Activated CD8-positive, alpha-beta memory T cell treated with anti-CD3 and anti-CD28 coated beads, Interleukin-2, amount 50 U/mL, for 1 hour (primary cell): ENCODE results near the gene GVQW3.
A peak's percentile ranks its signal among the peaks of the same experiment; 100 is the strongest.
"Not testable (repeated sequence)": the region's sequence is repeated elsewhere in the genome, so short reads cannot be mapped to it uniquely, and the experiment has no call there.

Experiments
- DNase-seq: peaks from one replicate; pipeline ENCODE4 v3.0.0-alpha.2; 2020; ENCODE audit errors: extremely low read depth

The GVQW3 gene

DNA sequence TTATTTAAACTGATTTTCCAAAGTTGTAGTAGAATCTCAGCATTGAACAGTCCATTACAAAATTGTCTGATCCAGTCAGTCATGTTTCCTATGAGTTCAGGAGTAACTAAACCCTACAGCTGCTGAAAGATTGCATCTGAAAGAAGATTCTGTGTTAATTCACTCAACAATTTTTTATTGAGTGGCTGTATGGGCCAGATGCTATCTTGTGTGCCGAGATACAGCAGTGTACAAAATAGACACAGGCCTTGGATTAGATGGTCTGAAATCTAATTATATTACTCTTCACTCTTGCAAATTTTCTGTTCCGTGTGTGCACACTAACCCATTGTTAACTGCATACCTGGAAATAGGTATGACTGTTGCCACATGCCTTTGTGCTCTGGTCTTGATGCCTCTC is 7.3 kb downstream of the GVQW3 start:
- DNase-seq = no peak

DNA sequence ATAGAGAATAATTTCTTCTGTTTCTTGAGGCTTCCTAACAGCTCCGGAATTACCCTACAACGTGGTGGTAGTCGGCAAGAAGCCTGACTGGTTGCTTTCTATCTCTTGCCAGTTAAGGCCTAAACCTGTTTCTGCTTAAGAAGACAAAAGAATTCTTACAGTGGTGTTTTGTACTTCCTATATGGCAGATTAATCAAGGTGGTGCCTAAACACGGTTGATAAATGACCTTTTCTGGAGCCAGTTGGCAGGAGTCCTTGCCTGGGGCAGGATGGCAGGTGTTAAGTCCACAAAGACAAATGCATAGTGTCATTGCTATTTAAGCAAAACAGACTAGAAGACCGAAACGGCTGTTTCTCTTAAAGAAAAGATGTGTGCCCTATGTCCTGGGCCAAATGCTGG is 9.9 kb downstream of the GVQW3 start:
- DNase-seq = no peak

GRCh38 chr11:76391811-76392475 is 10.8 kb downstream of the GVQW3 start:
- no peak for DNase-seq

DNA sequence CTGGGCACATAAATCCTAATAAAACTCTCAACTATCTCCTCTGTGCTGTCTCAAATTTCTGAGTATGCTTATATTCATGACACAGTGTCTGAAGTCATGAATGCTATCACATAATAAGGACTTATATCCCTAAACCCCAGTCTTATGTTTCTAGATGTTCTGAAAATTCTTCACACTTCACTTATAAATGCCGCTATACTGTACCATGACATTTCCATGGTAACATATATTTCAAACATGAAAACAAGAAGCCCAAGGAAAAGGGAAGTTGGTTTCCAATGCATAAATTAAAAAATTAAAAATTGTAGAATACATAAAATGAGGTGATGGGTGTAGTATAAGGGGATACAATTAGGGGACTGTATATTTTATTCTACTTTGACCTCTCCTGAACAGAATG is 11.7 kb downstream of the GVQW3 start:
- DNase-seq = no peak

GRCh38 chr11:76394411-76394810 is 13.3 kb downstream of the GVQW3 start:
- no peak for DNase-seq

- no peak for DNase-seq
Measured at GRCh38 chr11:76395296-76395695, 14.2 kb downstream of the GVQW3 start.

DNA sequence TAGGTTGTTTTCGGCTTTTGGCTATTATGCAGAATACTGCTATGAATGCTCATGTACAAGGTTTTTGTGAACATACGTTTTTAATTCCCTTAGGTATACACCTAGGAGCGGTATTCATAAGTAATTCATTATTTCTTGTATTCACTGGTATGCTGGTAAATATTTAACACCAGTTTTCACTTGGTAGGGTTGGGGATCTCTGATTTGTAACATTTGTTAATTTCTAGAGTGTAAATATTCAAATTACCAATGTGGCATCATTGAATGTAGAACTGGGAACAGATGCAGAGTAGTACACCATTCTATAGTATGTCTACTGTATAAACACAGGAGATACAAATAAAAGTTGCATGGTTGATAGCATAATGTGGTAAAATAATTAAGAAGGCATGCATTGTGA is 16.3 kb downstream of the GVQW3 start:
- no peak for DNase-seq

GRCh38 chr11:76400967-76401366 is 19.8 kb downstream of the GVQW3 start:
- no peak for DNase-seq

GRCh38 chr11:76401484-76401883 is 20.4 kb downstream of the GVQW3 start:
- DNase-seq = not testable (repeated sequence)

GRCh38 chr11:76406359-76406758 is 25.2 kb downstream of the GVQW3 start:
- no peak for DNase-seq

- DNase-seq = no peak
Measured at GRCh38 chr11:76408171-76408965, 27.2 kb downstream of the GVQW3 start.

- DNase-seq = no peak
Measured at GRCh38 chr11:76410851-76411357, 29.8 kb downstream of the GVQW3 start.

- no peak for DNase-seq
Measured at GRCh38 chr11:76415073-76415472, 34.0 kb downstream of the GVQW3 start.

DNA sequence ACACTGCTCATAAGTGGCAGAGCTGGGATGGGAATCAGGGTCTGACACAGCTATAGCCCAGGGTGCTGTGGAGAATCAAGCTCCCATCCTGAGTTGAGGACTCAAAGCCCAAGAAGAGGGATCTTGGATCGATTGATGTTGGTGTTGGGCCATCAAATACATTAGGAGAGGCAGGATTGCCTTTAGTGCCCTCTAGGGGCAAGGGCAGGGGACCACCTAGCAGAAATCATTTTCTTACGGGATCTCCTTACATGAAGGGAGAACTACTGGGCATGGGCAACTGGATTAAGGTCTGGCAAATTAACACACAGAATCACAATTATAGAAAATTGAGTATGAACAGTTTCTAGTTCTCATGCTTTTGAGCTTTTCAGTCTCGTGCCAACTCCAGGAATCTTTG is 38.8 kb downstream of the GVQW3 start:
- no peak for DNase-seq

DNA sequence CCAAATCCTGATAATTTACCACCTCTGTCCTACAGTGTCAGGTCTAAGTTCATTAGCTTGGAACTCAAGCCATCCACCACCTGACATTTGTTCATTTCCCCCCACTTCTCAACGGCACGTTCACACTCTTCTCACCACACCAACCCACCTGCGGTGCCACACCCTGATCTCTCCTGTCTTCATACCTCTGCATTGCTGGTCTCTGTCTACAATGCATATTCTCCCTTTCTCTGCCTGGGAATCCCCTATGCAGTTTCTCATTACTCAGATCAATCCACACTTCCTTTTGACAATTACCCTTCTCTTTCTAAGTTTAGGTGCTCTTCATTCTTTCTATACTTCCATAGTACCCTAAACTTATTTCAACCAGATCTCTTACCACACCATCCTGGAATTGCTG is 43.3 kb downstream of the GVQW3 start:
- no peak for DNase-seq

GRCh38 chr11:76424891-76425290 is 43.8 kb downstream of the GVQW3 start:
- no peak for DNase-seq

GRCh38 chr11:76426660-76427059 is 45.5 kb downstream of the GVQW3 start:
- no peak for DNase-seq

DNA sequence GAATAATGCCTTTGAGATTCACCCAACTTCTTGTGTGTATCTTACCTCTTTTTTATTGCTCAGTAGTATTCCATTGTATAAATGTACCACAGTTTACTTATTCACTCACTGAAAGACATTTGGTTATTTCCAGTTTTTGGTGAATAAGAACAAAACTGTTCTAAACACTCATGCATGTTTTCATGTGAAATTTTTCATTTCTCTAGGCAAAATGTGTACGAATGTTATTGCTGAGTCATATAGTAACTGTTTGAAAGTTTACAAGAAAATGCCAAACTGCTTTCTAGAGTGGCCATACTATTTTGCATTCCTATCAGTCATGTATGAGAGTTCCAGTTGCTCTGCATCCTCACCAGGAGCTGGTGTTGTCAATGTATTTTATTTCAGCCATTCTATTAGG is 54.9 kb downstream of the GVQW3 start:
- DNase-seq = no peak

DNA sequence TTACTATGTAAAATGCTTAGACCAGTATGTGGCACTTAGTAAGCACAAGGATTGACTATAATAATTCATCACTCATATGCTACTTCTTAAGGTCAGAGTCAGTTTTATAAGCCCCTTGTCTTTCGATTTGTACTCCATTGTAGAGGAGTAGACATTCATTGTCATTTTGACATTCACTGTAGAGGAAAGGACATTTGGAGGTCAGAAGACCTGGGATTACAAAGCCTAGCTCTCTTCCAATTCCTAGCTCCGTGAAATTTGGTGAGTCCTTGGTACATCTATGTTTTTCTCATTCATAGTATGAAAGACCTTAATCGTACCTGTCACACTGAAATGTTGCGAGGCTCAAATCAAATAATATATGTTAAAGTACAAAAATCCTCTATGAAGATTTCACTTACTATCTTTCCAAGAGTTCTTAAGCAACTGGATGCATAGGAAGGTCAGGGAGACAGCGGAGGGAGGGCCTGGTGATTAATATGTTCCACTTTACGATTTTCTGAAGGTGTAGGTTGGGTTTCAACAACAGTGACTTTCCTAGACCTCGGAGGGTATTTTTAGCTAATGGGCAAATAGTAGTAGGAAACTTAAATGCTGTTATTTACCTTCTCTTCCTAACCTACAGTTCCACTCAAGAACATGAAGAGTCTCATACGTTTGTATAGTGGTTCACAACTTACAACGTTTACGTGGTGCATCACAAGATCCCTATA is 62.3 kb downstream of the GVQW3 start:
- no peak for DNase-seq

GRCh38 chr11:76444065-76444383 is 62.9 kb downstream of the GVQW3 start:
- no peak for DNase-seq

DNA sequence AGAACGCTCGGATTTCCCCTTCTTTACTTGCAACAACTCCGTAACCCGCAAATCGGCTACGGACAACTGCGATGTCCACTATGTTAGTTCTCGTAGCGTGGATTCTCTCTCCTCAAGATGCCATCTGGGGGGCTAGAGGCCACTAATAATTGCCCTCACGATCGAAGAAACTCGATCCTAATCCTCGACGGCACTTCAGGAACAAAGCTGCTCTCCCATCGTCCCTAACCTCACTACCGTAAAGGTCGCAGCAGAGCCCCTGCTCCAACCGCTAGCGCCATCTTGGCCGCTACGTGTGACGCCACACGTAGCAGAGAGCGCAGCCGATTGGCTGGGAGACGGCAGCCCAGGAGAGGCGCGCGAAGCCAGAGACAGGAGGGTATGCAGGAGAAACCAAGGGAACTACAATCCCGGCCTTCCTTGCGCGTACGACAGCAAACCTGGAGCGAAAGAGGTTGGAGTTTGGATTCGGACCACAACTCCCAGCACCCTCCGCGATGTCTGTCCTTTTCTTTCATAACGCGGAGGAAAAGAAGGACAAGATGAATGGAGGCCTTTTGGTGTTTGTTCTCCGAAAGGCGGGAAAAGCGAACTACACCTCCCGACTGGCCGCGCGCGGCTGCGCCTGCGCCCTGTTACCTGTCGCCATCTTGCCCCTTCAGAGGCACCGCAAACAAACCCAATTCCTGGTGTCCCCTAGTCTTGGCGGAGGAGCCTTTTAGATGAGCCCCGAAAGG is 63.4 kb downstream of the GVQW3 start, which contains the start of gene EMSY:
Gene EMSY, plus strand, starts transcription at position 635 of the 737 bp plus-strand sequence. CDS start 1,921 bp downstream, outside the sequence.
- DNase-seq = peak; percentile 73
